Heart left ventricle (tissue), 16 donors: ENCODE measurements around the gene NTSR2. TPM values are rescaled to one million over a fixed set of nuclear protein-coding genes. Genes with fewer than 3 reads are reported as not detected.

Experiments
- ATAC-seq, 4 donors: fragments of 200-7000 bp; cut with Tn5 transposase; one replicate each; pipeline ENCODE4 v1.9.1; 2020 to 2022; ENCODE audit warnings: moderate library complexity in 4 of 4, mild to moderate bottlenecking in 3 of 4, moderate number of reproducible peaks in 1 of 4
- DNase-seq, 5 donors: peaks; one replicate each; pipeline ENCODE4 v3.0.0-alpha.2; 2020
- H3K27ac ChIP-seq, 12 donors: fragments of 200-600 bp; sonication (generic) in 4 of 12; one replicate each; pipeline versions ENCODE4 v1.5.0 to v1.8.0; 2016 to 2022; ENCODE audit warnings: mild to moderate bottlenecking in 2 of 12
- H3K27me3 ChIP-seq, 9 donors: fragments of 200-600 bp; sonication (generic) in 2 of 9; one replicate each; pipeline versions ENCODE4 v1.5.1 to v1.8.0; 2016 to 2022; ENCODE audit warnings: mild to moderate bottlenecking in 3 of 9
- H3K36me3 ChIP-seq, 9 donors: fragments of 200-600 bp; sonication (generic) in 2 of 9; one replicate each; pipeline versions ENCODE4 v1.5.0 to v1.8.0; 2018 to 2022; ENCODE audit warnings: mild to moderate bottlenecking in 2 of 9
- H3K4me1 ChIP-seq, 12 donors: fragments of 200-600 bp; sonication (generic) in 4 of 12; one replicate each; pipeline versions ENCODE4 v1.5.0 to v1.8.0; 2016 to 2022; ENCODE audit warnings: mild to moderate bottlenecking in 3 of 12
- H3K4me3 ChIP-seq, 12 donors: fragments of 200-600 bp; sonication (generic) in 4 of 12; one replicate each; pipeline versions ENCODE4 v1.5.0 to v1.8.0; 2017 to 2022; ENCODE audit warnings: mild to moderate bottlenecking in 9 of 12, moderate library complexity in 4 of 12
- H3K9me3 ChIP-seq, 12 donors: fragments of 200-600 bp; sonication (generic) in 4 of 12; one replicate each; pipeline versions ENCODE4 v1.5.0 to v1.8.0; 2016 to 2022; ENCODE audit warnings: mild to moderate bottlenecking in 1 of 12
- POLR2A ChIP-seq, 2 donors: fragments of 450-650 bp; IDR thresholded peaks; one replicate each; pipeline ENCODE4 v1.6.1; 2017; ENCODE audit warnings: antibody characterized with exemption in 2 of 2, mild to moderate bottlenecking in 2 of 2, moderate library complexity in 2 of 2
- WGBS, 4 donors: extraction: QIAGEN DNeasy Blood & Tissue Kit in 2 of 4; methylation state at CpG; one replicate each; pipeline versions ENCODE4 v1.1.5 to v1.1.7; 2013 to 2018; 5-methylcytosine and 5-hydroxymethylcytosine counted together
- intact Hi-C, 10 donors: fragments of 100-400 bp; cut with DNase I; formaldehyde crosslinking; loops; one replicate each; pipeline versions ENCODE4 v1.11.1 to v1.14.2; 2022
- polyA plus RNA-seq, 2 donors: library from polyadenylated mRNA; stranded (reverse); fragments of 200-250 nt; gene quantifications; one replicate each; pipeline ENCODE4 v1.2.3, GENCODE V29; 2013
- total RNA-seq, 9 donors: library from RNA; depleted of rRNA in 2 of 9; stranded (reverse); fragments of >200 nt in 2 of 9; fragmentation: NEBNext Ultra II Directional in 3 of 9; extraction: Animal tissue kit (Norgen Biotek cat#: 25700) in 3 of 9; gene quantifications; one replicate each; pipeline versions ENCODE4 v1.1.0 to v1.2.4, GENCODE V29; 2016 to 2023
- TF ChIP-seq, protein P1 (sequence below), 12 donors: fragments of 200-600 bp; sonication (generic) in 4 of 12; IDR thresholded peaks; one replicate each; pipeline versions ENCODE4 v1.5.0 to v1.8.0; 2018 to 2022; ENCODE audit warnings: antibody characterized with exemption in 12 of 12, mild to moderate bottlenecking in 5 of 12
- donor health status: ischemic (EF 13 %, LVEDD 7.1; RV severe dilation, severe dysfunction).
- donor health status: healthy with polysubstance abuse.
- donor health status: DM: no; HTN: yes; CAD: no.
- donor health status: DM: no; HTN: no; CAD: no.
- donor health status: ischemic (EF 25% LVEDD 6.9; RV normal size, moderate dysfunction).
- donor health status: ischemic (EF 25% LVEDD 5.7; RV mildly dilated, moderate dysfunction).
- donor health status: healthy.
- donor health status: DM: yes; HTN: yes; CAD: no.
- donor health status: ischemic (EF 35%, LVEDD 5.7; RV mildly dilated, moderate dysfunction).
- donor health status: nonischemic (EF 11% LVEDD 7.7; RV severe dilation, severe dysfunction).
- donor health status: DM: yes; HTN: yes; CAD: no.
- donor health status: PGD.
- donor health status: ischemic (EF 29% LVEDD 5.4; RV normal size, mild dysfunction).
- donor health status: nonischemic (EF 23%, LVEDD 6.1; RV moderate dilation, normal function).

Gene NTSR2
- total and polyA plus RNA-seq, 11 donors = 0.04 to 0.16 TPM; not detected in 9

DNA sequence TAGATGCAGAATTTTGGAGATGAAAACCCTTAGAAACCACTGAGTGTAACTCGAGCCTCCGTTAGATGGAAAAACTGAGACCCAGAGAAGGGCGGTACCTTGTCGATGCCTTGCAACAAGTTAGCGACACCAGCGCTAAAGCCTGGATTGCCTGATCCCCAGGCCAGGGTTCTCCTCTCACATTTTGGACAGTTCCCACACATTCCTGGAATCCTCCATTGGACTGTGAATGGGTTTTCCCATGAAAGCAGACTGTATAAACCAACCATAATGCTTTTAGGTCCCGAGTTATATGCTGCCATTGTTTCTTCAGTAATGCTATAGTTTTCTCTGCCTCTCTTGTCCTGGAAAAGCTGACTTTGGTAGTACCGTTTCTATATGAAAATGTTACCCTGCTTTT is 39.3 kb upstream of the NTSR2 start:
- ATAC-seq (no peak), DNase-seq (no peak)
- 89 to 92% (median 90%) methylated on average over 8 of the region's 8 CpGs for whole genome bisulfite sequencing, 4 donors
- intact Hi-C loops = no loop called here
- peaks cover 0 to 16% (median 0%) of the 10 kb centered on the region in 12 donors for H3K4me1 ChIP-seq
- TF ChIP-seq, protein P1, sequence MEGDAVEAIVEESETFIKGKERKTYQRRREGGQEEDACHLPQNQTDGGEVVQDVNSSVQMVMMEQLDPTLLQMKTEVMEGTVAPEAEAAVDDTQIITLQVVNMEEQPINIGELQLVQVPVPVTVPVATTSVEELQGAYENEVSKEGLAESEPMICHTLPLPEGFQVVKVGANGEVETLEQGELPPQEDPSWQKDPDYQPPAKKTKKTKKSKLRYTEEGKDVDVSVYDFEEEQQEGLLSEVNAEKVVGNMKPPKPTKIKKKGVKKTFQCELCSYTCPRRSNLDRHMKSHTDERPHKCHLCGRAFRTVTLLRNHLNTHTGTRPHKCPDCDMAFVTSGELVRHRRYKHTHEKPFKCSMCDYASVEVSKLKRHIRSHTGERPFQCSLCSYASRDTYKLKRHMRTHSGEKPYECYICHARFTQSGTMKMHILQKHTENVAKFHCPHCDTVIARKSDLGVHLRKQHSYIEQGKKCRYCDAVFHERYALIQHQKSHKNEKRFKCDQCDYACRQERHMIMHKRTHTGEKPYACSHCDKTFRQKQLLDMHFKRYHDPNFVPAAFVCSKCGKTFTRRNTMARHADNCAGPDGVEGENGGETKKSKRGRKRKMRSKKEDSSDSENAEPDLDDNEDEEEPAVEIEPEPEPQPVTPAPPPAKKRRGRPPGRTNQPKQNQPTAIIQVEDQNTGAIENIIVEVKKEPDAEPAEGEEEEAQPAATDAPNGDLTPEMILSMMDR (IDR thresholded peaks at IDR 0.05) = no peak
- TF ChIP-seq POLR2A (IDR thresholded peaks at IDR 0.05) = no peak
- no peak overlapping the region for H3K27ac ChIP-seq
- no peaks in the 10 kb centered on the region for H3K9me3 ChIP-seq
- no peaks in the 10 kb centered on the region for H3K36me3 ChIP-seq
- H3K27me3 ChIP-seq = no peaks in the 10 kb centered on the region
- no peak overlapping the region for H3K4me3 ChIP-seq

DNA sequence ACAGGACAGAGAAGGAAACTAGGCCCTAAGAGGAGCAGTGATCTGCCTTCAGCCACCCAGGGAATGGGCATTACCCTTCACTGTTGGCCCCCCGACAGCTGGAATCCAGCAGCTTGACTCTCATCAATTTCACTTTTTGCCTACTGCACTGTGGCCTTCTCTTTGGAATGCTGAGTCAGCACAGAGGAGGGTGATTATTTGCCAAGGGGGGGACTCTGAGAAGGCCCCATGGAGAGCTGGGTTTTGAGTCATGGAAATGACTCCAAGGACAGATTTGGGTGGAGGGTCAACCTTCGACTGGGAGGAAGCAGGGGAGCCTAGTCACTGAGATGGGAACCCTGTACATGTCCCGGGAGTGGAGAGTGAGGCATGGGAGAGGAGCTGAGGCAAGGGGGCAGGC is 38.1 kb upstream of the NTSR2 start:
- DNase-seq (peak in 1 of 5 donors; percentile 4), ATAC-seq (no peak)
- 69 to 94% (median 88%) methylated on average over 3 of the region's 3 CpGs for WGBS, 4 donors
- Histone ChIP-seq H3K27ac (no peak overlapping the region), H3K4me3 (no peak overlapping the region), H3K27me3 (no peaks in the 10 kb centered on the region), H3K9me3 (no peaks in the 10 kb centered on the region), H3K36me3 (no peaks in the 10 kb centered on the region), H3K4me1 (peaks cover 0 to 16% (median 0%) of the 10 kb centered on the region in 12 donors)
- TF ChIP-seq, protein P1 (IDR thresholded peaks at IDR 0.05) = no peak
- TF ChIP-seq POLR2A (IDR thresholded peaks at IDR 0.05) = no peak
- intact Hi-C loops = no loop called here

DNA sequence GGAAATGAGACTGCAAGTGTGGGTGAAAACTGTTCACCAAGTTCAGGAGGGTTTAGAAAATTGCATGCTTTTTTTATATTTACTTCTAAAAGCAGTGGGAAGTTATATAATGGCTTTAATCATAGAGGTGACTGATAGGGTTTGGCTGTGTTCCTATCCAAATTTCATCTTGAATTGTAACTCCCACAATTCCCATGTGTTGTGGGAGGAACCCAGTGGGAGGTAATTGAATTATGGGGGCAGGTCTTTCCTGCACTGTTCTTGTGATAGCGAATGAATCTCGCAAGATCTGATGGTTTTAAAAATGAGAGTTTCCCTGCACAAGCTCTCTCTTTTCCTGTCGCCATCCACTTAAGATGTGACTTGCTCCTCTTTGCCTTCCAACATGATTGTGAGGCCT is 35.7 kb upstream of the NTSR2 start:
- intact Hi-C loops = no loop called here
- 84 to 93% (median 90%) methylated on average over 3 of the region's 3 CpGs for WGBS, 4 donors

DNA sequence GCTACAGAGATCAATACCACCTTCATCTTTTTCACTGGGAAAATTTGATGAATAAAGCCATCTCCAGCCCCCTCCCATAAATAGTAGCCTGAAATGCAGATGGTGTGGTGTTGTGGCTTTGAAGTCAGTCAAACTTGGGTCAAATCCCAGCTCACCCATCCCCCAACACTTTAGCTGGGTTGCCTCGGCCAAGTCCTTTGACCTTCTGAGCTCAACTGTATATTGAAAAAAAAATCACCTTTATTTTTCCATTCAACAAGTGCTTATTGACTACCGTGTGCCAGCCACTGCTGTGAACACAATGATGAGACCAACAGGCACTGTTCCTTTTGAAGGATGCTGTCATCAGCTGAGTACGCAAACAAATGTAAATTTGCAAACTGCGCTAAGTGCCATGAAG is 35.1 kb upstream of the NTSR2 start:
- no peaks in the 10 kb centered on the region for H3K36me3 ChIP-seq
- TF ChIP-seq POLR2A (IDR thresholded peaks at IDR 0.05) = no peak
- TF ChIP-seq, protein P1 (IDR thresholded peaks at IDR 0.05) = no peak
- ATAC-seq (no peak), DNase-seq (no peak)
- no peaks in the 10 kb centered on the region for H3K27me3 ChIP-seq
- peaks cover 0 to 5% (median 0%) of the 10 kb centered on the region in 12 donors for H3K4me1 ChIP-seq
- H3K9me3 ChIP-seq = no peaks in the 10 kb centered on the region
- no peak overlapping the region for H3K4me3 ChIP-seq
- no peak overlapping the region for H3K27ac ChIP-seq
- 86 to 88% (median 87%) methylated on average over 4 of the region's 4 CpGs for WGBS, 4 donors
- intact Hi-C loops = no loop called here

More for the DNA sequence above, 35.7 kb upstream of the NTSR2 start:
- DNase-seq = no peak
- H3K9me3 ChIP-seq = no peaks in the 10 kb centered on the region
- no peak overlapping the region for H3K4me3 ChIP-seq
- peaks cover 0 to 8% (median 0%) of the 10 kb centered on the region in 12 donors for H3K4me1 ChIP-seq
- TF ChIP-seq POLR2A (IDR thresholded peaks at IDR 0.05) = no peak
- TF ChIP-seq, protein P1 (IDR thresholded peaks at IDR 0.05) = no peak
- ATAC-seq = no peak
- H3K27ac ChIP-seq = no peak overlapping the region
- H3K27me3 ChIP-seq = no peaks in the 10 kb centered on the region
- H3K36me3 ChIP-seq = no peaks in the 10 kb centered on the region
